Spleen (tissue), 11 donors: ENCODE results near the gene SIRT2. TPM values are rescaled to one million over a fixed set of nuclear protein-coding genes. Genes with fewer than 3 reads are reported as not detected.

ENCODE experiments used
- DNase-seq: peaks from one replicate; pipeline ENCODE4 v3.0.0-alpha.2; 2020
- H3K27ac ChIP-seq, 8 donors: fragments of 200-600 bp; sonication (generic) in 7 of 8; 1 replicate in 4 of 8; 2 replicates in 4 of 8; pipeline versions ENCODE4 v1.5.0 to v1.8.0; 2016 to 2021; ENCODE audit warnings: inconsistent platforms in 4 of 8, mild to moderate bottlenecking in 4 of 8, moderate library complexity in 1 of 8
- H3K27me3 ChIP-seq, 7 donors: fragments of 200-600 bp; sonication (generic) in 6 of 7; replicated peaks in 1 of 7; 1 replicate in 4 of 7; 2 replicates in 3 of 7; pipeline versions ENCODE4 v1.5.0 to v1.8.0; 2016 to 2021; ENCODE audit warnings: inconsistent platforms in 3 of 7, mild to moderate bottlenecking in 1 of 7
- H3K36me3 ChIP-seq, 6 donors: fragments of 200-600 bp; sonication (generic) in 5 of 6; 1 replicate in 4 of 6; 2 replicates in 2 of 6; pipeline versions ENCODE4 v1.5.0 to v1.8.0; 2016 to 2021; ENCODE audit warnings: inconsistent platforms in 2 of 6
- H3K4me1 ChIP-seq, 6 donors: fragments of 200-600 bp; sonication (generic) in 5 of 6; 1 replicate in 3 of 6; 2 replicates in 3 of 6; pipeline versions ENCODE4 v1.5.0 to v1.8.0; 2016 to 2021; ENCODE audit warnings: inconsistent platforms in 3 of 6
- H3K4me3 ChIP-seq, 8 donors: fragments of 200-600 bp; sonication (generic) in 7 of 8; 1 replicate in 4 of 8; 2 replicates in 4 of 8; pipeline versions ENCODE4 v1.5.0 to v1.8.0; 2016 to 2021; ENCODE audit warnings: inconsistent platforms in 4 of 8, mild to moderate bottlenecking in 4 of 8, moderate library complexity in 2 of 8
- H3K9me3 ChIP-seq, 8 donors: fragments of 200-600 bp; sonication (generic) in 7 of 8; 1 replicate in 4 of 8; 2 replicates in 4 of 8; pipeline versions ENCODE4 v1.5.0 to v1.8.0; 2016 to 2021; ENCODE audit warnings: inconsistent platforms in 4 of 8
- POLR2A ChIP-seq, 3 donors: fragments of 450-650 bp; IDR thresholded peaks; one replicate each; pipeline ENCODE4 v1.5.1; 2017; ENCODE audit warnings: antibody characterized with exemption in 3 of 3, mild to moderate bottlenecking in 1 of 3
- POLR2AphosphoS5 ChIP-seq, 3 donors: sonication (generic); formaldehyde crosslinking; IDR thresholded peaks; one replicate each; pipeline ENCODE4 v1.5.1; 2017; ENCODE audit warnings: antibody characterized with exemption in 3 of 3
- WGBS, 5 donors: extraction: QIAGEN DNeasy Blood & Tissue Kit in 3 of 5; methylation state at CpG; one replicate each; pipeline versions ENCODE4 v1.1.5 to v1.1.7; 2013 to 2018; 5-methylcytosine and 5-hydroxymethylcytosine counted together
- intact Hi-C: fragments of 100-400 bp; cut with DNase I; formaldehyde crosslinking; loops from one replicate; pipeline ENCODE4 v1.15.0; 2023; ENCODE audit warnings: low total_unique reads
- polyA plus RNA-seq, 3 donors: library from polyadenylated mRNA; stranded (reverse); fragments of 200-250 nt; gene quantifications; one replicate each; pipeline ENCODE4 v1.2.1, GENCODE V29; 2013
- total RNA-seq, 7 donors: library from RNA; depleted of rRNA in 3 of 7; stranded (reverse); fragments of >200 nt in 3 of 7; fragmentation: NEBNext Ultra II Directional in 4 of 7; extraction: Animal tissue kit (Norgen Biotek cat#: 25700) in 4 of 7; gene quantifications; one replicate each; pipeline versions ENCODE4 v1.1.0 to v1.2.1, GENCODE V29; 2016 to 2021
- TF ChIP-seq, protein P1 (sequence below), 11 experiments: fragments of 200-600 bp in 7 of 11; fragments of 450-650 bp in 4 of 11; sonication (generic) in 4 of 11; IDR thresholded peaks in 8 of 11; conservative IDR thresholded peaks in 3 of 11; 1 replicate in 7 of 11; 2 replicates in 4 of 11; pipeline versions ENCODE4 v1.4.0 to v1.8.0; 2016 to 2021; ENCODE audit warnings: antibody characterized with exemption in 11 of 11, inconsistent platforms in 4 of 11, mild to moderate bottlenecking in 1 of 11
- donor health status: healthy with polysubstance abuse.
- donor health status: DM: no; HTN: no; CAD: no; lungs with moderate emphysema.
- donor health status: DM: no; HTN: no; CAD: no.
- donor health status: Bipolar disorder and iron deficiency.
- donor health status: healthy.
- donor health status: DM: no; HTN: no; CAD: no.
- donor health status: DM: yes; HTN: yes; CAD: no.

The SIRT2 gene
- total and polyA plus RNA-seq, 10 donors: 25.8 to 81.0 (median 50.2) TPM

DNA sequence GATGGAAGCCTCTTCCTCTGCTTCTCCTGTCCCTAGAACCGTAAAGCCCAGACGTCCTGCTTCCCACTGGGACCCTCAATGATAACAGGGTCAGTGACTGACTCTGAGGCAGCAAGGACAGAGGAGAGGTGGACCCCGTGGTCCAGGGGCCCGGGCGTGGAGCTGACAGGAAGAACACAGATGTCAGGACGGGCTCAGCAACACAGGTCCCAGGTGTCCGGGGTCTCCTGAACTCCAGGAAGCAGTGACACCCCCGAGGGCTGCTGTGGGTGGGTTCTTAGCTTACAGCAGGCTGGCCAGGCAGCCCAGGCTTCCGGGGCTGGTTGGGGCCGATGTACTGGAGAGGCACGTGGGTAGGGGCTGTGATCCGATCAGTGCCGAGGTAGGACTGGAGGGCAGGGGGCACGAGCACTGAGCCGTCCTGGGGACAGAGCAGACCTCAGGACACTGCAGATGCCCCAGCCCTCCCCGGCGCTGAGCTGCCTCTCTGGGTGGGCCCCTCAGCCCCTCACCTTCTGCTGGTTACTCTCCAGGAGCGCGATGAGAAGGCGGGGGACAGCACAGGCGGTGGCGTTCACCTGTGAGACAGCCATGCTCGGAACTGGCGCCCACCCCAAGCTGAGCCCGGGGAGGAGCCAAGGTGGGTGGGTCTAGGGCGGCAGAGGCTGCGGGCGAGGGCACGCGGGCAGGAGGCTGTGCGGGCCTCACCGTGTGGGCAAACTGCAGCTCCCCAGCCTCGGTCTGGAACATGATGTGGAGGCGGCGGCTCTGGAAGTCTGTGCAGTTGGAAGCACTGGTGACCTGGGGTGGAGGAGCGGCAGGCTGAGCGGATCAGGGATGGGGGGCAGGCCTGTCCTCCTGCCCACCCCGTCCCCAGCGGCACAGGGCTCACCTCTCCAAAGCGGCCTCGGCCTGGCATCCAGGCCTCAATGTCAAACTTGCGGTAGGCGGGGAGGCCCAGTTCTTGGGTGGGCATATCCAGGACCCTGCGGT is 16.2 kb upstream of the SIRT2 start:
- H3K4me1 ChIP-seq: peaks cover 0 to 3% (median 0%) of the 10 kb centered on the region in 6 donors
- H3K27me3 ChIP-seq: peaks cover 0 to 16% (median 4%) of the 10 kb centered on the region in 7 donors
- intact Hi-C loops: no loop called here
- H3K4me3 ChIP-seq: no peak overlapping the region
- peaks cover 0 to 21% (median 0%) of the 10 kb centered on the region in 6 donors for H3K36me3 ChIP-seq
- TF ChIP-seq POLR2A (IDR thresholded peaks at IDR 0.05) (no peak), POLR2AphosphoS5 (IDR thresholded peaks at IDR 0.05) (peak in 2 of 3 donors; percentile 6 to 33)
- TF ChIP-seq, protein P1, sequence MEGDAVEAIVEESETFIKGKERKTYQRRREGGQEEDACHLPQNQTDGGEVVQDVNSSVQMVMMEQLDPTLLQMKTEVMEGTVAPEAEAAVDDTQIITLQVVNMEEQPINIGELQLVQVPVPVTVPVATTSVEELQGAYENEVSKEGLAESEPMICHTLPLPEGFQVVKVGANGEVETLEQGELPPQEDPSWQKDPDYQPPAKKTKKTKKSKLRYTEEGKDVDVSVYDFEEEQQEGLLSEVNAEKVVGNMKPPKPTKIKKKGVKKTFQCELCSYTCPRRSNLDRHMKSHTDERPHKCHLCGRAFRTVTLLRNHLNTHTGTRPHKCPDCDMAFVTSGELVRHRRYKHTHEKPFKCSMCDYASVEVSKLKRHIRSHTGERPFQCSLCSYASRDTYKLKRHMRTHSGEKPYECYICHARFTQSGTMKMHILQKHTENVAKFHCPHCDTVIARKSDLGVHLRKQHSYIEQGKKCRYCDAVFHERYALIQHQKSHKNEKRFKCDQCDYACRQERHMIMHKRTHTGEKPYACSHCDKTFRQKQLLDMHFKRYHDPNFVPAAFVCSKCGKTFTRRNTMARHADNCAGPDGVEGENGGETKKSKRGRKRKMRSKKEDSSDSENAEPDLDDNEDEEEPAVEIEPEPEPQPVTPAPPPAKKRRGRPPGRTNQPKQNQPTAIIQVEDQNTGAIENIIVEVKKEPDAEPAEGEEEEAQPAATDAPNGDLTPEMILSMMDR (IDR thresholded peaks at IDR 0.05 in 8 of 11, conservative IDR thresholded peaks at IDR 0.05 in 3 of 11): no peak
- no peaks in the 10 kb centered on the region for H3K9me3 ChIP-seq
- peak; percentile 70 for DNase-seq
- H3K27ac ChIP-seq: no peak overlapping the region
- 90 to 95% (median 93%) methylated on average over 38 to 44 of the region's 44 CpGs for WGBS, 5 donors

DNA sequence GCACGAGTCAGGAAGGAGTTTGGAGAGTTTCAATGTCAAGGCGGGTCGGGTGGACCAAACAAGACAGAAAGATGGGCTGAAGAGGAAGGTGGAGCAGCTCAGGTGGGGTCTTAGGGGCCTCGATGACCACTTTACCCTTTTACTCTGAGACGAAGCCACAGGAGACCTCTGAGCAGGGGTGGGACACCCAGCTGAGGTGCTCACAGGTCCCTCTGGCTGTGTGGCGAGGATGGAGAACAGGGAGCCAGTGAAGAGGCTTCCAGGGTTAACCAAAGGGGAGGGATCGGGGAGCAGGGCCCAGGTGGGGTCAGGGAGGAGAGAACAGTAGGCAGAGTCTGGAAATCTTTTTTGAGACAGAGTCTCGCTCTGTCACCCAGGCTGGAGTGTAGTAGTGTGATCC is 14.5 kb upstream of the SIRT2 start:
- intact Hi-C loops: no loop called here
- H3K27ac ChIP-seq: no peak overlapping the region
- DNase-seq: peak; percentile 47
- no peak overlapping the region for H3K4me3 ChIP-seq
- peaks cover 0 to 3% (median 0%) of the 10 kb centered on the region in 6 donors for H3K4me1 ChIP-seq
- TF ChIP-seq POLR2AphosphoS5 (IDR thresholded peaks at IDR 0.05) (no peak), POLR2A (IDR thresholded peaks at IDR 0.05) (no peak)
- TF ChIP-seq, protein P1 (IDR thresholded peaks at IDR 0.05 in 8 of 11, conservative IDR thresholded peaks at IDR 0.05 in 3 of 11): no peak
- H3K27me3 ChIP-seq: peaks cover 0 to 19% (median 4%) of the 10 kb centered on the region in 7 donors
- no peaks in the 10 kb centered on the region for H3K9me3 ChIP-seq
- H3K36me3 ChIP-seq: peaks cover 0 to 22% (median under 1%) of the 10 kb centered on the region in 6 donors
- WGBS, 5 donors: 91 to 98% (median 93%) methylated on average over 8 of the region's 8 CpGs

DNA sequence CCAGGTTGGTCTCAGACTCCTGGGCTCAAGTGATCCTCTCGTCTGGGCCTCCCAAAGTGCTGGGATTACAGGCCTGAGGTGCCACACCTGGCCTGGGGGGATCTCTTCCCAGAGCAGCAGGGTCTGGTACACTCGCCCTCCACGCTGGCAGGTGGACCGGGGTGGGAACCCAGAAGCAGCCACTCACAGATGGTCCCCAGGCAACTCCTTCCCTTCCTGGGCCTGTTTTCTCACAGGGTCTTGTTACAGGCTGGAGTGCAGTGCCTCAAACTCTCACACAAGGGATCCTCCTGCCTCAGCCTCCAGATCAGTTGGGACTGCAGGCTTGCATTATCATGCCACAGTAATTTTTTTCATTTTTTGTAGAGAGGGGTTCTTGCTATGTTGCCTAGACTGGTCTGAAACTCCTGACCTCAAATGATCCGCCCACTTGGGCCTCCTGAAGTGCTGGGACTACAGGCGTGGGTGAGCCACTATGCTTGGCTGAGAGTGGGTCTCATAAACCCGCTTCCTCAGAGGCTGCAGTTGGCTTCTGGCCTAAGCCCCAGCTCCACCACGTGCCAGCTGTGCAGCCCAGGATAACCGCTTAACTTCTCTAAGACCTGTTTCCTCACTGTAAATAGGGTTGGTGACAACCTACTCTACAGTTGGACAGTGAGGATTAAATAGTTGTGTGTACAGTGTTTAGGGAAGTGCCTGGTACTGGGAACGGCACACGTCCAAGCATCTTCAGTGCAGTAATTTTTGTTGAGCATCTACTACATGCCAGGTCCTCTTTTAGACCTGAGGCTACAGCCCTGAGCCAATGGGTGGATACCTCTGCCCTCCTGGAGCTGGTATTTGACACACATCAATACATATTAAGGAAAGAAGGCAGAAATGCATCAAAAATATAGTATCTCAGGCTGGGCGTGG is 13.4 kb upstream of the SIRT2 start:
- intact Hi-C loops: no loop called here
- Histone ChIP-seq H3K27ac (no peak overlapping the region), H3K36me3 (peaks cover 0 to 33% (median 9%) of the 10 kb centered on the region in 6 donors), H3K4me1 (peaks cover 0 to 1% (median 0%) of the 10 kb centered on the region in 6 donors), H3K27me3 (peaks cover 0 to 19% (median 4%) of the 10 kb centered on the region in 7 donors), H3K4me3 (no peak overlapping the region), H3K9me3 (no peaks in the 10 kb centered on the region)
- DNase-seq: no peak
- 58 to 77% (median 67%) methylated on average over 10 to 12 of the region's 12 CpGs for WGBS, 5 donors
- TF ChIP-seq POLR2A (IDR thresholded peaks at IDR 0.05) (no peak), POLR2AphosphoS5 (IDR thresholded peaks at IDR 0.05) (no peak)
- TF ChIP-seq, protein P1 (IDR thresholded peaks at IDR 0.05 in 8 of 11, conservative IDR thresholded peaks at IDR 0.05 in 3 of 11): no peak
